Lower leg skin (tissue), 4 donors: ENCODE measurements around the gene SNX25. TPM values are rescaled to one million over a fixed set of nuclear protein-coding genes. Genes with fewer than 3 reads are reported as not detected.

Experiments used
- DNase-seq, 2 donors: peaks; one replicate each; pipeline ENCODE4 v3.0.0-alpha.2; 2019; ENCODE audit warnings: low spot score in 2 of 2
- H3K4me3 ChIP-seq: fragments of 200-600 bp; sonication (generic); 2 replicates; pipeline ENCODE4 v1.5.1; 2017; ENCODE audit warnings: mild to moderate bottlenecking, low read depth; ENCODE audit not compliant: poor library complexity, severe bottlenecking
- POLR2A ChIP-seq, 2 donors: fragments of 450-650 bp; IDR thresholded peaks; one replicate each; pipeline ENCODE4 v1.6.1; 2016 to 2017; ENCODE audit warnings: antibody characterized with exemption in 2 of 2, mild to moderate bottlenecking in 1 of 2, moderate library complexity in 1 of 2
- WGBS, 2 donors: methylation state at CpG; one replicate each; pipeline ENCODE4 v1.1.5; 2018; 5-methylcytosine and 5-hydroxymethylcytosine counted together
- intact Hi-C: fragments of 100-400 bp; cut with DNase I; formaldehyde crosslinking; loops from one replicate; pipeline ENCODE4 v1.15.0; 2023; ENCODE audit warnings: low total_unique reads
- total RNA-seq, 4 donors: library from RNA; depleted of rRNA; stranded (reverse); fragments of >200 nt; gene quantifications; one replicate each; pipeline ENCODE4 v1.1.0, GENCODE V29; 2016
- TF ChIP-seq, protein P1 (sequence below), 3 donors: fragments of 450-650 bp; IDR thresholded peaks; one replicate each; pipeline ENCODE4 v1.5.1; 2016; ENCODE audit warnings: antibody characterized with exemption in 3 of 3, mild to moderate bottlenecking in 3 of 3, moderate library complexity in 2 of 3

Gene SNX25
- total RNA-seq, 4 donors from 2014 or later, result 13.4 to 18.3 (median 15.6) TPM

GRCh38 chr4:185370268-185370949 lies 161.0 kb downstream of the SNX25 start:
- 97% methylated on average over 11 of the region's 11 CpGs for WGBS, 2 donors
- intact Hi-C loops, result no loop called here
- TF ChIP-seq POLR2A (IDR thresholded peaks at IDR 0.05), result no peak
- H3K4me3 ChIP-seq, result no peak overlapping the region
- DNase-seq, result no peak

DNA sequence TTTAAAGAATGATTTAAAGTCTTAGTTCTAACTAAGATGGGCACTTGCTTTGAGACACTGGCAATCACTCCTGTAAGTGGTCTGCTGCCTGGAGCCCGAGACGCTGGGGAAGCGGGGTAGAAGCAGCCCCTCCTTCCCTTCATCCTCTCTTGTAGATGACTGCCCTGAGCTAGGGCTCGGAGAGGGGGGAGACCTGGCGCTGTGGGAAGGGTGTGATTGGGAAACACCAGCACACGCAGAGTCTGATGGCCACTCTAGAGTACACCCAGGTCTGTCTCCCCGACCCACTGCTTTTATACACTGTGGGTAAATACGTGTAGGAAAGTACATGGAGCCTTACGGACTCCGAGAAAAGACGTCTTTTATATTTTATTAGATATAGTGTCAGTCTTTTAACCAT lies 162.3 kb downstream of the SNX25 start:
- DNase-seq, result no peak
- 94 to 96% methylated on average over 11 of the region's 11 CpGs for WGBS, 2 donors
- H3K4me3 ChIP-seq, result no peak overlapping the region
- TF ChIP-seq, protein P1, sequence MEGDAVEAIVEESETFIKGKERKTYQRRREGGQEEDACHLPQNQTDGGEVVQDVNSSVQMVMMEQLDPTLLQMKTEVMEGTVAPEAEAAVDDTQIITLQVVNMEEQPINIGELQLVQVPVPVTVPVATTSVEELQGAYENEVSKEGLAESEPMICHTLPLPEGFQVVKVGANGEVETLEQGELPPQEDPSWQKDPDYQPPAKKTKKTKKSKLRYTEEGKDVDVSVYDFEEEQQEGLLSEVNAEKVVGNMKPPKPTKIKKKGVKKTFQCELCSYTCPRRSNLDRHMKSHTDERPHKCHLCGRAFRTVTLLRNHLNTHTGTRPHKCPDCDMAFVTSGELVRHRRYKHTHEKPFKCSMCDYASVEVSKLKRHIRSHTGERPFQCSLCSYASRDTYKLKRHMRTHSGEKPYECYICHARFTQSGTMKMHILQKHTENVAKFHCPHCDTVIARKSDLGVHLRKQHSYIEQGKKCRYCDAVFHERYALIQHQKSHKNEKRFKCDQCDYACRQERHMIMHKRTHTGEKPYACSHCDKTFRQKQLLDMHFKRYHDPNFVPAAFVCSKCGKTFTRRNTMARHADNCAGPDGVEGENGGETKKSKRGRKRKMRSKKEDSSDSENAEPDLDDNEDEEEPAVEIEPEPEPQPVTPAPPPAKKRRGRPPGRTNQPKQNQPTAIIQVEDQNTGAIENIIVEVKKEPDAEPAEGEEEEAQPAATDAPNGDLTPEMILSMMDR (IDR thresholded peaks at IDR 0.05), result no peak
- no peak for TF ChIP-seq POLR2A (IDR thresholded peaks at IDR 0.05)
- intact Hi-C loops, result no loop called here

GRCh38 chr4:185374027-185374426 lies 164.6 kb downstream of the SNX25 start:
- TF ChIP-seq POLR2A (IDR thresholded peaks at IDR 0.05), result no peak
- 88% methylated on average over 7 of the region's 7 CpGs for WGBS, 2 donors
- DNase-seq, result no peak
- intact Hi-C loops, result no loop called here
- no peak overlapping the region for H3K4me3 ChIP-seq

GRCh38 chr4:185374573-185374972 lies 165.2 kb downstream of the SNX25 start:
- 77 to 84% methylated on average over 6 of the region's 6 CpGs for WGBS, 2 donors

GRCh38 chr4:185378264-185378663 lies 168.9 kb downstream of the SNX25 start:
- TF ChIP-seq, protein P1 (IDR thresholded peaks at IDR 0.05), result no peak
- no peak for TF ChIP-seq POLR2A (IDR thresholded peaks at IDR 0.05)
- no peak overlapping the region for H3K4me3 ChIP-seq
- no peak for DNase-seq
- WGBS, 2 donors, result 86 to 95% methylated on average over 6 of the region's 6 CpGs
- intact Hi-C loops, result no loop called here

More at GRCh38 chr4:185374573-185374972, 165.2 kb downstream of the SNX25 start:
- intact Hi-C loops, result no loop called here
- no peak overlapping the region for H3K4me3 ChIP-seq
- no peak for DNase-seq
- TF ChIP-seq, protein P1 (IDR thresholded peaks at IDR 0.05), result no peak
- TF ChIP-seq POLR2A (IDR thresholded peaks at IDR 0.05), result no peak

GRCh38 chr4:185379326-185380295 lies 170.2 kb downstream of the SNX25 start:
- intact Hi-C loops, result no loop called here

More at GRCh38 chr4:185379326-185380295, 170.2 kb downstream of the SNX25 start:
- H3K4me3 ChIP-seq, result no peak overlapping the region
- 84 to 88% methylated on average over 13 of the region's 13 CpGs for WGBS, 2 donors
- TF ChIP-seq, protein P1 (IDR thresholded peaks at IDR 0.05), result no peak
- no peak for TF ChIP-seq POLR2A (IDR thresholded peaks at IDR 0.05)
- DNase-seq, result no peak
